H1 (cell line): ENCODE results near the gene SOX15. TPM values are rescaled to one million over a fixed set of nuclear protein-coding genes. Genes with fewer than 3 reads are reported as not detected.
A peak's percentile ranks its signal among the peaks of the same experiment; 100 is the strongest.

ENCODE experiments used
- BCL11A ChIP-seq, 2 experiments: IDR thresholded peaks; one replicate each; pipeline ENCODE4 v1.6.1; 2011; ENCODE audit warnings: low read depth in 2 of 2, low read length in 2 of 2, mild to moderate bottlenecking in 2 of 2
- CTBP2 ChIP-seq: IDR thresholded peaks from 2 replicates; pipeline ENCODE4 v1.7.0; 2011; ENCODE audit warnings: borderline replicate concordance, mild to moderate bottlenecking, moderate library complexity, mixed read lengths, low read length; ENCODE audit not compliant: insufficient read depth, insufficient read length
- CTCF ChIP-seq, 3 experiments: IDR thresholded peaks; 1 replicate in 2 of 3; 2 replicates in 1 of 3; pipeline versions ENCODE4 v1.5.1 to v1.6.1; 2011; ENCODE audit warnings: low read length in 3 of 3, mild to moderate bottlenecking in 3 of 3, inconsistent platforms in 2 of 3, low read depth in 1 of 3, moderate library complexity in 1 of 3; ENCODE audit not compliant: insufficient read depth in 1 of 3; ENCODE audit errors: control extremely low read depth in 1 of 3
- EP300 ChIP-seq, 2 experiments: IDR thresholded peaks; 1 replicate in 1 of 2; 2 replicates in 1 of 2; pipeline ENCODE4 v1.6.1; 2011 to 2012; ENCODE audit warnings: low read depth in 2 of 2, low read length in 2 of 2, mild to moderate bottlenecking in 2 of 2, borderline replicate concordance in 1 of 2, inconsistent platforms in 1 of 2, moderate library complexity in 1 of 2
- GABPA ChIP-seq: IDR thresholded peaks from 2 replicates; pipeline ENCODE4 v1.6.1; 2011; ENCODE audit warnings: mild to moderate bottlenecking, low read length, moderate library complexity, borderline replicate concordance; ENCODE audit not compliant: insufficient read depth
- HDAC2 ChIP-seq, 2 experiments: fragments of 300-600 bp in 1 of 2; sonication (generic) in 1 of 2; IDR thresholded peaks; 2 replicates each; pipeline ENCODE4 v1.6.1; 2011 to 2012; ENCODE audit warnings: low read depth in 2 of 2, low read length in 2 of 2, mild to moderate bottlenecking in 2 of 2, moderate library complexity in 2 of 2, borderline replicate concordance in 1 of 2, inconsistent platforms in 1 of 2
- KDM4A ChIP-seq: IDR thresholded peaks from one replicate; pipeline ENCODE4 v1.7.1; 2012; ENCODE audit warnings: low read depth, mild to moderate bottlenecking, moderate library complexity, low read length, inconsistent platforms; ENCODE audit not compliant: severe bottlenecking
- MAFK ChIP-seq: IDR thresholded peaks from 2 replicates; pipeline ENCODE4 v1.6.1; 2012; ENCODE audit warnings: low read depth, mild to moderate bottlenecking, improper control_type of control experiment, low read length
- MAX ChIP-seq: IDR thresholded peaks from 2 replicates; pipeline ENCODE4 v1.6.1; 2012; ENCODE audit warnings: inconsistent platforms
- NRF1 ChIP-seq: IDR thresholded peaks from 2 replicates; pipeline ENCODE4 v1.6.1; 2011; ENCODE audit warnings: mild to moderate bottlenecking, low read depth, low read length, improper control_type of control experiment
- POLR2AphosphoS5 ChIP-seq: IDR thresholded peaks from 2 replicates; pipeline ENCODE4 v1.6.1; 2011; ENCODE audit warnings: low read depth, low read length
- RNF2 ChIP-seq: fragments of 200-900, 300-1000 bp; sonication (generic); IDR thresholded peaks from 2 replicates; pipeline ENCODE4 v1.7.1; 2016; ENCODE audit warnings: borderline replicate concordance, low read depth, mild to moderate bottlenecking, antibody characterized with exemption, low read length; ENCODE audit not compliant: poor library complexity, severe bottlenecking; ENCODE audit errors: missing control alignments
- SIN3A ChIP-seq, 2 experiments: IDR thresholded peaks in 1 of 2; conservative IDR thresholded peaks in 1 of 2; 2 replicates each; pipeline ENCODE4 v1.6.1; 2011 to 2012; ENCODE audit warnings: low read length in 2 of 2, improper control_type of control experiment in 1 of 2, low read depth in 1 of 2, mild to moderate bottlenecking in 1 of 2
- SIRT6 ChIP-seq: IDR thresholded peaks from one replicate; pipeline ENCODE4 v1.7.1; 2012; ENCODE audit warnings: low read length, inconsistent platforms
- SIX5 ChIP-seq: IDR thresholded peaks from 2 replicates; pipeline ENCODE4 v1.6.1; 2011; ENCODE audit warnings: mild to moderate bottlenecking, low read depth, low read length
- SP1 ChIP-seq: IDR thresholded peaks from 2 replicates; pipeline ENCODE4 v1.6.1; 2011; ENCODE audit warnings: low read depth, low read length
- SP2 ChIP-seq: IDR thresholded peaks from 2 replicates; pipeline ENCODE4 v1.6.1; 2012; ENCODE audit warnings: mild to moderate bottlenecking, low read length, inconsistent platforms
- SP4 ChIP-seq: IDR thresholded peaks from 2 replicates; pipeline ENCODE4 v1.6.1; 2012; ENCODE audit warnings: low read length, inconsistent platforms
- SUZ12 ChIP-seq: fragments of 200-600 bp; sonication (generic); IDR thresholded peaks from 2 replicates; pipeline ENCODE4 v1.6.1; 2012; ENCODE audit warnings: mild to moderate bottlenecking, inconsistent platforms, low read length, moderate library complexity, mixed read lengths
- TAF1 ChIP-seq: IDR thresholded peaks from 2 replicates; pipeline ENCODE4 v1.6.1; 2011; ENCODE audit warnings: mild to moderate bottlenecking, low read depth, low read length
- polyA plus RNA-seq, 7 experiments: library from polyadenylated mRNA; depleted of rRNA in 3 of 7; stranded (reverse) in 5 of 7; unstranded in 2 of 7; fragments of >200 nt in 5 of 7; fragments of 200-250 nt in 2 of 7; gene quantifications; 1 replicate in 5 of 7; 2 replicates in 1 of 7; 4 replicates in 1 of 7; pipeline versions ENCODE4 v1.2.1 to v1.2.3, GENCODE V29; 2011 to 2013; ENCODE audit warnings: missing spikeins in 2 of 7, mixed read lengths in 2 of 7
- total RNA-seq: library from RNA; stranded (reverse); fragmentation: NEBNext Ultra II Directional; extraction: Animal tissue kit (Norgen Biotek cat#: 25700); gene quantifications from 2 replicates; pipeline ENCODE4 v1.2.1, GENCODE V29; 2021

The SOX15 gene
- total and polyA plus RNA-seq, 2 of the 8 experiments (the other 6 are each of a cell fraction or from before 2014, with no cell fraction given), result 14.3 to 26.8 TPM

GRCh38 chr17:7560172-7561027, 29.5 kb downstream of the SOX15 start (continued):
- TF ChIP-seq BCL11A (IDR thresholded peaks at IDR 0.05; ENCODE audit: low read depth in 2 of 2, low read length in 2 of 2) (no peak), CTCF (IDR thresholded peaks at IDR 0.05; ENCODE audit: control extremely low read depth in 1 of 3, insufficient read depth in 1 of 3, low read depth in 1 of 3, low read length in 3 of 3) (peak; percentile 82 to 96 (median 90)), RNF2 (no peak), CTBP2 (no peak), HDAC2 (IDR thresholded peaks at IDR 0.05; ENCODE audit: borderline replicate concordance in 1 of 2, low read depth in 2 of 2, low read length in 2 of 2) (no peak), SP1 (no peak), MAFK (no peak), TAF1 (peak; percentile 66; the same call in 1 of the 2 replicates), POLR2AphosphoS5 (peak; percentile 39; the same call in 1 of the 2 replicates), KDM4A (no peak), GABPA (no peak), SIRT6 (no peak), NRF1 (no peak), MAX (no peak; the same call in 1 of the 2 replicates), SUZ12 (no peak), SIN3A (conservative IDR thresholded peaks at IDR 0.05 in 1 of 2, IDR thresholded peaks at IDR 0.05 in 1 of 2; ENCODE audit: low read depth in 1 of 2, low read length in 2 of 2) (peak in 1 of 2 experiments; percentile 77; a peak in 1 of 4 replicates), SIX5 (no peak), SP4 (no peak), EP300 (IDR thresholded peaks at IDR 0.05; ENCODE audit: borderline replicate concordance in 1 of 2, low read depth in 2 of 2, low read length in 2 of 2) (no peak), SP2 (no peak)
